GOT3 (cell line): ENCODE data around the gene ITCH.
"Not testable (repeated sequence)": the region's sequence is repeated elsewhere in the genome, so short reads cannot be mapped to it uniquely, and the experiment has no call there.

ENCODE experiments used
- DNase-seq: peaks from one replicate; lab custom pipeline; 2025; ENCODE audit warnings: mixed read lengths; lab: John Stamatoyannopoulos, UW

The ITCH gene

GRCh38 chr20:34461779-34462087, 98.7 kb downstream of the ITCH start:
- DNase-seq = no peak

DNA sequence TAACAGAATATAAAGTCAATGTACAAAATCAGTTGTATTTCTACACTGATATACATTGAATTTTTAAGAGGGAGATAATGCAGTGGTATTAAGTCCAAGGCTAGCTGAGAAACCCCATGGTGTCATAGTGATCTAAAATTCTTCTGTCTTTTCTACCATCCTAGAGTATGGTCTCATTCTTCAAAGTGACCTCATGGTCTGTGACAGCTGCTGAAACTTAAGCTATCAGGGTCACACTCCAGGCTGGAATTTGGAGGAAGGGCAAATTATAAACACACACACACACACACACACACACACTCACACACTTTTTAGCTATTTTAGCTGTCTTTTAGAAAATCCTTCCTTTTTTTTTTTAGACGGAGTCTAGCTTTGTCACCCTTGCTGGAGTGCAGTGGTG, 105.9 kb downstream of the ITCH start:
- DNase-seq = no peak

DNA sequence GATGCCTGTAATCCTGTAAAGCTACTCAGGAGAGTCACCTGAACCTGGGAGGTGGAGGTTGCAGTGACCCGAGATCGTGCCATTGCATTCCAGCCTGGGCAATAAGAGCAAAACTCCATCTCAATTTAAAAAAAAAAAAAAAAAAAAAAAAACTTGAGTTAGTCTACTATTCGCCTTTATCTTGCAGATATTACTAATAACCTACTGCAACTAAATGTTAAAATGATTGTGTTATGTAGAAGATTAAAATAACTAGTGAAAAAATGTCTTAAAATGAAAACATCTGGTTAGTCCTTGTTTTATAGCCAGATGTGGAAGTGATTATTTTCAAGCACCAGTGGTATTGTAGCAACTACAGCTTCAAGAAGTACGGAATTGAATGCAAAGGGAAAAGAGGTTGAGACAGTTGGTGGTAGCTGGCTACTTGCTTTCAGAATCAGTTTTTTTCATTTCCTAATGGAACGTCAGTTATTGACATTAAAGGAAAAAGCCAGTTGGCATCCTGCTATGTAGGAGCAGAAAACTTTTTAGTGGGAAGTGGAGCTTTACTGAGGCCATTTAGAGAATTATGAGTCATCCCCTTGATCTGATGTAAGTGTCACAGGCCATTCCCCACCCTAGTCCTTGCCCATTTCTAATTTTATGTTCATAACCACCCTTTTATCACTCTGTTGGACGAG, 109.3 kb downstream of the ITCH start:
- DNase-seq = no peak

GRCh38 chr20:34473262-34473883, 110.3 kb downstream of the ITCH start:
- DNase-seq = no peak

DNA sequence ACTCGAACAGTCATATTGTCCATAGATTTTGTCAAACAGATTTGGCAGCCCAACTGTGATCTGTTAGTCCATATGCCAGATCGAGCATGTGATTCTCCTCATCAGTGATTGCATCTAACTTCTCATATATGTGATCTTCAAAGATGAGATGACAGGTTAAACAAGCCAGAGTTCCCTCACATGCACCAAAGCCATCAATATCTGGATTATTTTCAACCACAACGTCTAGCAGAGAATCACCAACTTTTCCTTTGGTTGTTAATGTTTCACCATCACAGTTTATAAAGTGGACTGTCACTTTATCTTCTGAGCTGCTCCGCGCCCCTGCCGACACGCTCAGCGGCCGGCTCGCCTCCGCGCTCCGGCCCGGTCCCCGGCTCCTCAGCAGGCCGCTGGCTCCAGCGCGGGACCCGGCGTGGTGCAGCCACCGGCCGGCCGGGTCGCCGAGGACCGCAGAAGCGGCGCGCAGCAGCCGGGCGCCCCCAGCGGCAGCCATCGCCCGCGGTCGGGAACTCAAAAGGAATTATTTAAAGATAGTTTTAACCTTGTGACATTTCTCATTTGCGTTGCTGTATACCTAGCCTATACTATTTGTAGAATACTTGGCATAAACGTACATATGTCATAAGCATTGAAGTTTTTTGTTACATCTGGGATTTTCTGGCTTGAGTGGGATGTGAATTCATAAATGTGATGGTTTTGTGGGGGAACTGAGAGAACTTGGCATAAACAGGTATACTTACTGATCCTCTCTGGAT, 113.1 kb downstream of the ITCH start:
- DNase-seq = no peak

DNA sequence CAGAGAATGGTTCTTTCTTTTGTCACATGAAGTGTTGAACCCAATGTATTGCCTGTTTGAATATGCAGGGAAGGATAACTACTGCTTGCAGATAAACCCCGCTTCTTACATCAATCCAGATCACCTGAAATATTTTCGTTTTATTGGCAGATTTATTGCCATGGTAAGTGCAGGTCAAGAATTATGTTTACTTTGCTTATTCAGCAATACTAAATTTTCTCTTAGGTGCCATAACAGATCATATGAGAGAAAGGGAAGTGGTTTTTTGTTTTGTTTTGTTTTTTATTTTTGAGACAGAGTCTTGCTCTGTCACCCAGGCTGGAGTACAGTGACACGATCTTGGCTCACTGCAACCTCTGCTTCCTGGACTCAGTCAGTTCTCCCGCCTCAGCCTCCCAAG, 116.6 kb downstream of the ITCH start:
- DNase-seq = no peak

- DNase-seq = not testable (repeated sequence)
These were observed 119.1 kb downstream of the ITCH start for GRCh38 chr20:34482154-34482553.

GRCh38 chr20:34483585-34484220, 120.6 kb downstream of the ITCH start:
- not testable (repeated sequence) for DNase-seq

DNA sequence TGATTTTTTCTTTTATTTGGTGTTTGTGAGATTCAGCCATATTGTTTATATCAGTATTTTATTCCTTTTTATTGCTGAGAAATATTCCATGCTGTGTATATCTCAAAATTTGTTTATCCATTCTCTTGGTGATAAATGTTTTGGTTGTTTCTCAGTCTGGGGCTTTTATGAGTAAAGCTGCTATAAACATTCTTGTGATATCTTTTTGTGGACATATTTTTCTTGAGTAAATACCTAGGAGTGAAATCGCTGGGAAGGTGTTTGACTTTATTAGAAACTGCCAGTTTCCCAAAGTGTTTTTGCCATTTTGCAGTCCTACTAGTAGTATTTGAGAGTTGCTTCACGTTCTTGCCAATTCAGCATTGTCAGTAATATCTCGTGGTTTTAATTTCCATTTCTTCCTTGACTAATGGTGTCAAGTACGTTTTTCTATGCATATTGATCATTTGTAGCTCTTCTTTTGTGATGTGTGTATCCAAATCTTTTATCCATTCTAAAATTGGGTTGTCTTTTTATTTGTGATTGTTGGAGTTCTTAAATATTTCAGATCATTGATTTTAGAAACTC, 122.1 kb downstream of the ITCH start:
- DNase-seq = no peak

DNA sequence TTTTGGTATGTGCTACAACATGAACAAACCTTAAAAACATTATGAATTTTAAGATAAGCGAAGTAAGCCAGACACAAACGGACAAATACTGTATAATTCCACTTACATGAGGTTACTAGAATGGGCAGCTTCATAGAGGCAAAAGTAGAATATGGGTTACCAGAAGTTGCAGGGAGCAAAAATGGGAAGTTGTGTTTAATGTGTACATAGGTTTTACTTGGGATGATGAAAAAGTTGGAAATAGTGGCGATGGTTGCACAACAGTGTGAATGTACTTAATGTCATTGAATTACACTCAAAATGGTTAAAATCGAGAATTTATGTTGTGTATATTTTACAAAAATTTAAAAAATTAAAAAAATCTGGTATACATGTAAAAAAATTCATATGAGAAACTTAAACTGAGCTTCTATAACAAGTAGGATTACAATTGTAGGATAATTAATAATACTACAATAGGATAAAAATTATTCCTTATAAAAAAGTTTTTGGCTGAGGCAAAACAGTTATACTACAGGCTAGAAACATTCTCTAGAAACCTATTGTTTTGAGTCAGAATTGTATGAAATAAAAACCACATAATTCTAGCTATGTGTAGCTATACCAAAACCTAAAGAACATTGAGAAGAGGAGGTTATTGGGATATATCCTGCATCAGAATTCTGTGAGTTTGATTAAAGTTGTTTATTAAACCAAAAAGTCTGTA, 128.3 kb downstream of the ITCH start:
- no peak for DNase-seq

GRCh38 chr20:34491932-34492509, 128.9 kb downstream of the ITCH start:
- DNase-seq = no peak

DNA sequence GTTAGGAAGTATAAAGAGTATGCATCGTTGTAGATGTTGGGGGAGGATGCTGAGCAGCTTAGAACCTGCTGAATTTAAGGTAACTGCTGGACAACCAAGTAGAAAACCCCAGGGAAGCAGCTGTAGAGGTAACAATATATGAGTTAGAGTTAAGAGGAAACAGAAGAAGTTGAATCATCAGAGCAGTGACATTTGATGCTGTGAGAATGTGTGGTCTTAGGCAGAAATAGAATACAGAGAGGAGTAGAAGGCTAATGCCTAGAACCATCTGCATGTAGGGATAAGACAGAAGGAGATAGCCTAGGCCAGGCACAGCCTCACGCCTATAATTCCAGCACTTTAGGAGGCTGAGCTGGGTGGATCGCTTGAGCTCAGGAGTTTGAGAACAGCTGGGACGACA, 130.6 kb downstream of the ITCH start:
- no peak for DNase-seq

- no peak for DNase-seq
These were observed 132.2 kb downstream of the ITCH start for GRCh38 chr20:34495307-34495706.

GRCh38 chr20:34495916-34496315, 132.8 kb downstream of the ITCH start:
- no peak for DNase-seq

GRCh38 chr20:34497596-34497995, 134.5 kb downstream of the ITCH start:
- DNase-seq = not testable (repeated sequence)

GRCh38 chr20:34500823-34501222, 137.8 kb downstream of the ITCH start:
- no peak for DNase-seq

- DNase-seq = no peak
These were observed 143.4 kb downstream of the ITCH start for GRCh38 chr20:34506480-34506879.

- DNase-seq = no peak
These were observed 144.8 kb downstream of the ITCH start for GRCh38 chr20:34507702-34508413.

- DNase-seq = no peak
These were observed 147.5 kb downstream of the ITCH start for GRCh38 chr20:34510575-34510974.

DNA sequence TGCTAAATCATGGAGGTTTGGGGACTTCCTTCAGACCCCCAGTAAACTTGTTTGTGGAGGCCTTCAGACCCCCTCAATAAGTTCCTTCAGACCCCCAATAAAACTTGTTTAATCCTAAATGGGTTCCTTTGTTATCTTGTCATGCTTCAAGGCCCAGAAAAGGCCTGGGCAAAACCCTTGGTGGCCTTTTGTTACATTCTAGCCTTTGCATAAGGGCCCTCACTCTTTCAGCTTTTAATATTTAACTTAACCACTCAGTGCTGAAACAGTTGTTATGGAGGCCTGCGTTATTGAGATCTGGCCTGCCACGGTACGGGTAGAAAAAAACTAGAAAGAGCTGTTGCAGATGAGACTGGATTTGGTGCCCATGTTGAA, 148.8 kb downstream of the ITCH start:
- no peak for DNase-seq
